Suprapubic skin (tissue), 4 donors: ENCODE results near the gene DDX43.

Experiments
- EP300 ChIP-seq: sonication (generic); formaldehyde crosslinking; IDR thresholded peaks from one replicate; pipeline ENCODE4 v1.6.1; 2017; ENCODE audit warnings: antibody characterized with exemption
- POLR2A ChIP-seq, 2 donors: fragments of 450-650 bp; IDR thresholded peaks; one replicate each; pipeline ENCODE4 v1.6.1; 2017; ENCODE audit warnings: antibody characterized with exemption in 2 of 2, mild to moderate bottlenecking in 2 of 2, moderate library complexity in 2 of 2
- POLR2AphosphoS5 ChIP-seq, 3 donors: sonication (generic); formaldehyde crosslinking; IDR thresholded peaks; one replicate each; pipeline ENCODE4 v1.6.1; 2017; ENCODE audit warnings: antibody characterized with exemption in 3 of 3
- TF ChIP-seq, protein P1 (sequence below), 2 donors: fragments of 200-600 bp in 1 of 2; fragments of 450-650 bp in 1 of 2; sonication (generic) in 1 of 2; IDR thresholded peaks; one replicate each; pipeline ENCODE4 v1.5.1; 2016 to 2019; ENCODE audit warnings: antibody characterized with exemption in 2 of 2, mild to moderate bottlenecking in 1 of 2, moderate library complexity in 1 of 2

DNA sequence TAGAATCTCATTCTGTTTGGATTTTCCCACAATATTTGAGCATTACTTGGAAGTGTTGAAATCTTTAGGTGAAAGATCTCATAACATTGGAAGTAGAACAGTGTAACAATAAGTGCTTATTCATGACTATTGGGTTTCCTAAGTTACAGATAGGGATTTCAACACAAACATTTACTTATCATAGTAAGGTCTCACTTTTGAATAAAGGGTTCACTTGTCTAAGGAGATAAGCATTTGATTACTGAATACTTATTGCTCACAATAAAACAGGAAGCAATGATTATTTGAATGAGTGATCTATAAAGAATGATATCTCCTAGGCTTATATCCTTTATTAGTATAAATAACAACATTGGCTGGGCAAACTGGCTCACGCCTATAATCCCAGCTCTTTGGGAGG is 14.8 kb downstream of the DDX43 start:
- TF ChIP-seq EP300: no peak
- TF ChIP-seq, protein P1, sequence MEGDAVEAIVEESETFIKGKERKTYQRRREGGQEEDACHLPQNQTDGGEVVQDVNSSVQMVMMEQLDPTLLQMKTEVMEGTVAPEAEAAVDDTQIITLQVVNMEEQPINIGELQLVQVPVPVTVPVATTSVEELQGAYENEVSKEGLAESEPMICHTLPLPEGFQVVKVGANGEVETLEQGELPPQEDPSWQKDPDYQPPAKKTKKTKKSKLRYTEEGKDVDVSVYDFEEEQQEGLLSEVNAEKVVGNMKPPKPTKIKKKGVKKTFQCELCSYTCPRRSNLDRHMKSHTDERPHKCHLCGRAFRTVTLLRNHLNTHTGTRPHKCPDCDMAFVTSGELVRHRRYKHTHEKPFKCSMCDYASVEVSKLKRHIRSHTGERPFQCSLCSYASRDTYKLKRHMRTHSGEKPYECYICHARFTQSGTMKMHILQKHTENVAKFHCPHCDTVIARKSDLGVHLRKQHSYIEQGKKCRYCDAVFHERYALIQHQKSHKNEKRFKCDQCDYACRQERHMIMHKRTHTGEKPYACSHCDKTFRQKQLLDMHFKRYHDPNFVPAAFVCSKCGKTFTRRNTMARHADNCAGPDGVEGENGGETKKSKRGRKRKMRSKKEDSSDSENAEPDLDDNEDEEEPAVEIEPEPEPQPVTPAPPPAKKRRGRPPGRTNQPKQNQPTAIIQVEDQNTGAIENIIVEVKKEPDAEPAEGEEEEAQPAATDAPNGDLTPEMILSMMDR (IDR thresholded peaks at IDR 0.05): no peak
- no peak for TF ChIP-seq POLR2A (IDR thresholded peaks at IDR 0.05)
- no peak for TF ChIP-seq POLR2AphosphoS5 (IDR thresholded peaks at IDR 0.05)
